ENCODE data around the gene CNFN.

CNFN gene

GRCh38 chr19:42366673-42367072 lies 23.4 kb downstream of the CNFN start:
- TF ChIP-seq CTCF (IDR thresholded peaks at IDR 0.05; ENCODE audit: borderline replicate concordance, insufficient read depth, low read depth, low read length) = no peak
- no peak overlapping the region for H3K4me3 ChIP-seq (ENCODE audit: low read depth, low read length)

DNA sequence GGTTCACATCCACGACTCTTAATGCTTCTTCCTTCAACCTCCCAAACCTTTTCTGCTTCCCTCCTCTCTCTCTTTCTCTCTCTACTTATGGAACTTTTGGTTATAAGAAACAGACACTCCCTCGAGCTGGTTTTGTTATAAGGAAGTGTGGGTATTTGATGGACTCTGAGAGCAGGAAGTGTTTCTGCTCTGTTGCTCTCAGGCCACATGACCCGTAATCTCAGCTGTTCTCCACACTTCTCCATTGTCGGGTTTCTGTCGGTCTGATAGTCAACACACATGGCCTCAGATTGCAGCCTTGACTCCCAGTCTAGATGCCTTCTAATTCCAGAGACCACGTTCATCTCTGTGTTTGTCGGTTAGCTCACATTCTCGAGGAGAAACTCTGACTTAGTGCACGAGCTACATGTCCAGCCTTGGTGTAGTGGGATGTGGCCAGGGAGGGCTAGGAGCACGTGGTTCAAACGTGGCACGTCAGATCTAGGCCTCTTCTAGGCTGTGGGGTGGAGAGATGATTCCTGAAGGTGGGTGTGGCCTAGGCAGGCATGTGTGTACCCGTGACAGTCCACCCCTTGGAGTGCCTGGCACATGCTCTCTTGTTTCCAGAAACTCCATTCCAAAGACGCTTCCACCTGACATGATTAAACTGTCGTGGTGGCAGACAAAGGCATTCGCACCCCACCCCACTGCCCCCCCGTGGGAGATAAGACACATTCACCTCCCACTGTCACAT lies 26.3 kb downstream of the CNFN start:
- no peak for TF ChIP-seq CTCF (IDR thresholded peaks at IDR 0.05; ENCODE audit: borderline replicate concordance, insufficient read depth, low read depth, low read length)
- H3K4me3 ChIP-seq (ENCODE audit: low read depth, low read length) = no peak overlapping the region

DNA sequence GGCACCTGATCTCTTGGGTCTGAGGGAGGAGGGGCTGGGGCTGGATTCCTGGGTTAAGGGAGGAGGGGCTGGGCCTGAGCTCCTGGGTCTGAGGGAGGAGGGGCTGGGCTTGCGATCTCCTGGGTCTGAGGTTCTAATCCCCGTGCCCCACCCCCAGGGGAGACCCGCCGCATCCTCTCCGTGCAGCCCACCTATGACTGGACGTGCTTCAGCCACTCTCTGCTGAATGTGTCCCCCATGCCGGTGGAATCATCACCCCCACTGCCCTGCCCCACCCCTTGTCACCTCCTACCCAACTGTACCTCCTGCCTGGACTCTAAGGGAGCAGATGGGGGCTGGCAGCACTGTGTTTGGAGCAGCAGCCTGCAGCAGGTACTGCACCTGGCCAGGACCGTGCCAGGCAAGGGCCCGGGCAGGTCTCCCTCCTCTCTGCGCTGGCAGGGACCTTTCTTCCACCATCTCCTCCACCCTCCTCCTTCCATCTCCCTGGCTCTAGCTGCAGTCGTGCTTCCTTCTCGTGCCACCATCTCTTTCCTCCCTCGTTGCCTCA lies 27.1 kb downstream of the CNFN start:
- no peak overlapping the region for H3K4me3 ChIP-seq (ENCODE audit: low read depth, low read length)
- TF ChIP-seq CTCF (IDR thresholded peaks at IDR 0.05; ENCODE audit: borderline replicate concordance, insufficient read depth, low read depth, low read length) = no peak

DNA sequence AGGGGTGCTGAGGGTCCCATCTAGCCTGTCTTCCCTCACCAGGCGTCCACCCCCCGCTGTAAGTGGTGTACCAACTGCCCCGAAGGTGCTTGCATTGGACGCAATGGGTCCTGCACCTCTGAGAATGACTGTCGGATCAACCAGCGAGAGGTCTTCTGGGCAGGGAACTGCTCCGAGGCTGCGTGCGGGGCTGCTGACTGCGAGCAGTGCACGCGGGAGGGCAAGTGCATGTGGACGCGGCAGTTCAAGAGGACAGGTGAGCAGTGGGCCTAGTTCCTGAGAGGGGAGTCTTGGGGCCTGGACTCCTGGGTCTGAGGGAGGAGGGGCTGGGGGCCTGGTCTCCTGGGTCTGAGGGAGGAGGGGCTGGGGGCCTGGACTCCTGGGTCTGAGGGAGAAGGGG lies 27.8 kb downstream of the CNFN start:
- TF ChIP-seq CTCF (IDR thresholded peaks at IDR 0.05; ENCODE audit: borderline replicate concordance, insufficient read depth, low read depth, low read length) = no peak

GRCh38 chr19:42361545-42361910 lies 28.6 kb downstream of the CNFN start:
- no peak overlapping the region for H3K4me3 ChIP-seq (ENCODE audit: low read depth, low read length)
- no peak for TF ChIP-seq CTCF (IDR thresholded peaks at IDR 0.05; ENCODE audit: borderline replicate concordance, insufficient read depth, low read depth, low read length)

More for the DNA sequence above, 27.8 kb downstream of the CNFN start:
- no peak overlapping the region for H3K4me3 ChIP-seq (ENCODE audit: low read depth, low read length)

DNA sequence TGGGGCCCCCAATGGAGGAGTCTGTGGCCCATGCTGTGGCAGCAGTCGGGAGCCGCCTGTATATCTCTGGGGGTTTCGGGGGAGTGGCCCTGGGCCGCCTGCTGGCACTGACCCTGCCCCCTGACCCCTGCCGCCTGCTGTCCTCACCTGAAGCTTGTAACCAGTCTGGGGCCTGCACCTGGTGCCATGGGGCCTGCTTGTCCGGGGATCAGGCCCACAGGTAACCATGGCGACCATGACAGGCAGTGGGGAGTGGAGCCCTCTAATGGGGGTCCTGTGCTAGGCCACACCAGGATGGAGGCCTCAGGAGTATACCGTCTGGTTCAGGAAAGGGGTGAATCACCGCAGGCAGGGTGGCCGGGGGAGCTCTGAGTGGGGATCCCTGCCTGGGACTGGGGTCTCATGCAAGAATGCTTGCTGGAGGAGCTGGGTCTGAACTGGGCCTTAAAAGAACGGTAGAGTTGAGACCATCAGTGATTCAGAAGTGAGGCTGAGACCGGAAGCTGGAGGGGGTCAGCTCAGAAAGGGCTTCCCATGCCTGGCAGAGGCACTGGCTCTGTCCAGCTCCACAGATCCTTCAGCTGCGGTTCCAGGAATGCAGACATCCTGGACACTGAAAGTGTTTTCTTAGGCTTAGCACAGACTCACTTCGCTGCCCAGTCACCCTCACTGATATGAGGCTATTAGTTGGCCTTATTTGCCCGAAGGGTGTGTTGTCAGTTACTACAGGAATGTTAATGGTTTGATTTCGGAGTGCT lies 29.1 kb downstream of the CNFN start:
- no peak overlapping the region for H3K4me3 ChIP-seq (ENCODE audit: low read depth, low read length)
- no peak for TF ChIP-seq CTCF (IDR thresholded peaks at IDR 0.05; ENCODE audit: borderline replicate concordance, insufficient read depth, low read depth, low read length)
